ENCODE measurements around the gene FITM1. TPM values are rescaled to one million over a fixed set of nuclear protein-coding genes. Genes with fewer than 3 reads are reported as not detected.
A peak's percentile ranks its signal among the peaks of the same experiment; 100 is the strongest.

Gene FITM1
- total RNA-seq, 4 donors from 2014 or later, result 0.96 to 2.8 (median 1.2) TPM; not detected in 1

GRCh38 chr14:24106672-24107271 is 23.7 kb upstream of the FITM1 start:
- DNase-seq (ENCODE audit: low spot score) (no peak), ATAC-seq (ENCODE audit: low FRiP score) (no peak)
- no peak for TF ChIP-seq CTCF (IDR thresholded peaks at IDR 0.05)

GRCh38 chr14:24108336-24108874 is 22.1 kb upstream of the FITM1 start:
- DNase-seq (ENCODE audit: low spot score), result no peak
- TF ChIP-seq CTCF (IDR thresholded peaks at IDR 0.05), result no peak
- ATAC-seq (ENCODE audit: low FRiP score), result peak; percentile 11

GRCh38 chr14:24110060-24110459 is 20.4 kb upstream of the FITM1 start:
- ATAC-seq (ENCODE audit: low FRiP score) (no peak), DNase-seq (ENCODE audit: low spot score) (no peak)
- TF ChIP-seq CTCF (IDR thresholded peaks at IDR 0.05), result no peak

- ATAC-seq (ENCODE audit: low FRiP score) (no peak), DNase-seq (ENCODE audit: low spot score) (no peak)
- no peak for TF ChIP-seq CTCF (IDR thresholded peaks at IDR 0.05)
Measured at GRCh38 chr14:24110523-24110922, 19.9 kb upstream of the FITM1 start.

GRCh38 chr14:24113379-24113800 is 17.1 kb upstream of the FITM1 start:
- DNase-seq (ENCODE audit: low spot score) (no peak), ATAC-seq (ENCODE audit: low FRiP score) (no peak)
- TF ChIP-seq CTCF (IDR thresholded peaks at IDR 0.05), result no peak

GRCh38 chr14:24113801-24114531 is 16.5 kb upstream of the FITM1 start:
- DNase-seq (ENCODE audit: low spot score) (peak; percentile 75), ATAC-seq (ENCODE audit: low FRiP score) (peak; percentile 77)
- TF ChIP-seq CTCF (IDR thresholded peaks at IDR 0.05), result no peak
